CD4-positive, alpha-beta memory T cell (primary cell): Measurements from ENCODE around the gene AP1AR. TPM values are rescaled to one million over a fixed set of nuclear protein-coding genes. Genes with fewer than 3 reads are reported as not detected.

Experiments used
- CTCF ChIA-PET: fragments of 350-600 bp; sonication (Branson Sonifier 250); formaldehyde crosslinking; loops from one replicate; lab custom pipeline; 2021; ENCODE audit warnings: inconsistent platforms; ENCODE audit not compliant: partially characterized antibody; lab: Charles Lee
- POLR2A ChIA-PET: fragments of 350-600 bp; sonication (Branson Sonifier 250); formaldehyde crosslinking; loops from one replicate; lab custom pipeline; 2021; ENCODE audit not compliant: partially characterized antibody; lab: Charles Lee
- DNase-seq, 5 donors: peaks; one replicate each; pipeline versions ENCODE4 v3.0.0 to v3.0.0-alpha.2; 2020 to 2022; ENCODE audit warnings: mixed read lengths in 1 of 5
- H3K27ac ChIP-seq: one replicate; pipeline ENCODE4 v1.7.0; 2013; ENCODE audit warnings: low read depth, low read length
- H3K27me3 ChIP-seq: 2 replicates; pipeline ENCODE4 v1.7.0; 2013; ENCODE audit warnings: mild to moderate bottlenecking, low read length, moderate library complexity; ENCODE audit not compliant: insufficient read depth
- H3K36me3 ChIP-seq: 2 replicates; pipeline ENCODE4 v1.7.0; 2013; ENCODE audit warnings: mild to moderate bottlenecking, low read length, moderate library complexity; ENCODE audit not compliant: insufficient read depth
- H3K4me1 ChIP-seq: 2 replicates; pipeline ENCODE4 v1.7.0; 2013; ENCODE audit warnings: mild to moderate bottlenecking, low read length, moderate library complexity; ENCODE audit not compliant: insufficient read depth
- H3K4me3 ChIP-seq, 2 donors: one replicate each; pipeline ENCODE4 v1.7.0; 2013; ENCODE audit warnings: low read length in 2 of 2, mild to moderate bottlenecking in 1 of 2
- H3K9me3 ChIP-seq, 2 donors: one replicate each; pipeline ENCODE4 v1.7.0; 2013; ENCODE audit warnings: low read length in 2 of 2, control low read depth in 1 of 2; ENCODE audit not compliant: control insufficient read depth in 1 of 2
- H3K27ac Mint-ChIP-seq, 7 donors: one replicate each; pipeline ENCODE4 v1.8.0; 2020 to 2021; ENCODE audit warnings: mixed read lengths in 7 of 7, mild to moderate bottlenecking in 6 of 7, inconsistent platforms in 3 of 7, moderate library complexity in 3 of 7
- H3K27me3 Mint-ChIP-seq, 2 donors: one replicate each; pipeline ENCODE4 v1.8.0; 2020 to 2021; ENCODE audit warnings: mixed read lengths in 2 of 2
- H3K36me3 Mint-ChIP-seq, 2 donors: one replicate each; pipeline ENCODE4 v1.8.0; 2020 to 2021; ENCODE audit warnings: mixed read lengths in 2 of 2, inconsistent platforms in 1 of 2, mild to moderate bottlenecking in 1 of 2
- H3K4me1 Mint-ChIP-seq, 4 donors: one replicate each; pipeline ENCODE4 v1.8.0; 2020 to 2021; ENCODE audit warnings: mixed read lengths in 4 of 4, mild to moderate bottlenecking in 1 of 4
- H3K4me3 Mint-ChIP-seq, 8 donors: one replicate each; pipeline ENCODE4 v1.8.0; 2020 to 2021; ENCODE audit warnings: mixed read lengths in 8 of 8, mild to moderate bottlenecking in 7 of 8, moderate library complexity in 6 of 8, inconsistent platforms in 3 of 8
- H3K9me3 Mint-ChIP-seq, 8 donors: one replicate each; pipeline ENCODE4 v1.8.0; 2020 to 2021; ENCODE audit warnings: mixed read lengths in 8 of 8, mild to moderate bottlenecking in 5 of 8, inconsistent platforms in 3 of 8, moderate library complexity in 1 of 8
- intact Hi-C: fragments of 100-400 bp; cut with micrococcal nuclease; formaldehyde crosslinking; loops from one replicate; pipeline ENCODE4 v1.15.1; 2023
- polyA plus RNA-seq, 2 donors: library from polyadenylated mRNA; unstranded; fragments of 300-500 nt; fragmentation: Illumina TruSeq; gene quantifications; one replicate each; pipeline ENCODE4 v1.2.3, GENCODE V29; 2021
- total RNA-seq, 2 experiments: library from RNA; stranded (reverse); gene quantifications; one replicate each; pipeline ENCODE4 v1.2.3, GENCODE V29; 2021

AP1AR gene
- total and polyA plus RNA-seq, 4 experiments from 2014 or later: 20.3 to 25.3 (median 22.8) TPM

- Mint-ChIP-seq H3K36me3 (peaks cover 13 to 36% of the 10 kb centered on the region in 2 donors), H3K4me1 (peaks cover 53 to 96% (median 71%) of the 10 kb centered on the region in 4 donors), H3K4me3 (peak overlapping the region; percentile 60 to 96 (median 94)), H3K27me3 (no peaks in the 10 kb centered on the region), H3K9me3 (peaks cover 0 to 10% (median 0%) of the 10 kb centered on the region in 8 donors), H3K27ac (peak overlapping the region; percentile 23 to 99 (median 82))
- CTCF ChIA-PET: interaction anchor here (0.8 to 4.9 kb wide), 5 partner anchors 16 to 68 kb away, joined by 3 to 20 read pairs (median 3); no protein-coding TSS in a partner anchor
- H3K4me1 ChIP-seq: peaks cover 83% of the 10 kb centered on the region
- POLR2A ChIA-PET: interaction anchor here (0.9 to 6.1 kb wide), 4 partner anchors 8 to 50 kb away, joined by 3 to 125 read pairs (median 26); partner anchors contain the start of genes ALPK1 and AP1AR
- no peaks in the 10 kb centered on the region for H3K9me3 ChIP-seq
- DNase-seq: no peak
- peak overlapping the region in 1 of 2 donors; percentile 8 for H3K4me3 ChIP-seq
- H3K36me3 ChIP-seq: no peaks in the 10 kb centered on the region
- peak overlapping the region; percentile 16 for H3K27ac ChIP-seq
- intact Hi-C loops: no loop called here
- H3K27me3 ChIP-seq: no peaks in the 10 kb centered on the region
Measured at GRCh38 chr4:112282860-112283667, 51.5 kb downstream of the AP1AR start.

GRCh38 chr4:112284166-112284565 is 52.6 kb downstream of the AP1AR start:
- ChIA-PET POLR2A (interaction anchor here (0.7 to 6.1 kb wide), 6 partner anchors 9 to 138 kb away, joined by 3 to 125 read pairs (median 12); partner anchors contain the start of genes ALPK1, AP1AR and FAM241A), CTCF (interaction anchor here (1.2 to 4.9 kb wide), 7 partner anchors 9 to 70 kb away, joined by 3 to 42 read pairs (median 6); no protein-coding TSS in a partner anchor)
- H3K9me3 ChIP-seq: no peaks in the 10 kb centered on the region
- peaks cover 0 to 10% (median 0%) of the 10 kb centered on the region in 8 donors for H3K9me3 Mint-ChIP-seq
- intact Hi-C loops: loop anchor here (1.0 to 2.0 kb wide), 3 partner anchors 8 to 139 kb away; partner anchors contain the start of gene FAM241A
- H3K4me3 Mint-ChIP-seq: peak overlapping the region; percentile 92 to 98 (median 96)
- peaks cover 12 to 28% of the 10 kb centered on the region in 2 donors for H3K36me3 Mint-ChIP-seq
- H3K4me1 Mint-ChIP-seq: peaks cover 55 to 96% (median 73%) of the 10 kb centered on the region in 4 donors
- peak overlapping the region; percentile 79 for H3K27ac ChIP-seq
- no peaks in the 10 kb centered on the region for H3K27me3 ChIP-seq
- H3K36me3 ChIP-seq: no peaks in the 10 kb centered on the region
- peak in 1 of 5 donors; percentile 14 for DNase-seq
- peaks cover 85% of the 10 kb centered on the region for H3K4me1 ChIP-seq
- H3K27me3 Mint-ChIP-seq: no peaks in the 10 kb centered on the region
- H3K4me3 ChIP-seq: peak overlapping the region; percentile 20 to 94
- H3K27ac Mint-ChIP-seq: peak overlapping the region; percentile 91 to 99 (median 94)

- Mint-ChIP-seq H3K27ac (peak overlapping the region; percentile 91 to 99 (median 94)), H3K27me3 (no peaks in the 10 kb centered on the region), H3K36me3 (peaks cover 12 to 26% of the 10 kb centered on the region in 2 donors), H3K9me3 (peaks cover 0 to 10% (median 0%) of the 10 kb centered on the region in 8 donors), H3K4me3 (peak overlapping the region; percentile 92 to 98 (median 96)), H3K4me1 (peaks cover 58 to 96% (median 75%) of the 10 kb centered on the region in 4 donors)
- intact Hi-C loops: loop anchor here (1.0 to 2.0 kb wide), 6 partner anchors 9 to 352 kb away; partner anchors contain the start of genes AP1AR, FAM241A and LARP7
- CTCF ChIA-PET: interaction anchor here (1.0 to 4.9 kb wide), 9 partner anchors 10 to 71 kb away, joined by 3 to 42 read pairs (median 5); no protein-coding TSS in a partner anchor
- H3K4me3 ChIP-seq: peak overlapping the region; percentile 88 to 94
- peak in 3 of 5 donors; percentile 15 to 22 (median 15) for DNase-seq
- H3K27me3 ChIP-seq: no peaks in the 10 kb centered on the region
- peak overlapping the region; percentile 79 for H3K27ac ChIP-seq
- POLR2A ChIA-PET: interaction anchor here (0.7 to 6.1 kb wide), 9 partner anchors 15 to 138 kb away, joined by 3 to 125 read pairs (median 13); partner anchors contain the start of genes ALPK1, AP1AR and FAM241A
- H3K9me3 ChIP-seq: no peaks in the 10 kb centered on the region
- H3K36me3 ChIP-seq: no peaks in the 10 kb centered on the region
- H3K4me1 ChIP-seq: peaks cover 85% of the 10 kb centered on the region
Measured at GRCh38 chr4:112284662-112285411, 53.2 kb downstream of the AP1AR start.

- DNase-seq: peak; percentile 31 to 52 (median 37)
- peak overlapping the region; percentile 92 to 98 (median 96) for H3K4me3 Mint-ChIP-seq
- Histone ChIP-seq H3K9me3 (no peaks in the 10 kb centered on the region), H3K36me3 (no peaks in the 10 kb centered on the region), H3K4me1 (peaks cover 68% of the 10 kb centered on the region), H3K27me3 (no peaks in the 10 kb centered on the region), H3K27ac (peak overlapping the region; percentile 79), H3K4me3 (peak overlapping the region in 1 of 2 donors; percentile 94)
- peaks cover 0 to 10% (median 0%) of the 10 kb centered on the region in 8 donors for H3K9me3 Mint-ChIP-seq
- peak overlapping the region; percentile 92 to 99 (median 97) for H3K27ac Mint-ChIP-seq
- peaks cover 51 to 75% (median 60%) of the 10 kb centered on the region in 4 donors for H3K4me1 Mint-ChIP-seq
- ChIA-PET CTCF (interaction anchor here (0.8 to 4.9 kb wide), 8 partner anchors 10 to 73 kb away, joined by 4 to 42 read pairs (median 6); partner anchors contain the start of gene ALPK1), POLR2A (interaction anchor here (1.0 to 6.1 kb wide), 12 partner anchors 11 to 350 kb away, joined by 3 to 125 read pairs (median 8); partner anchors contain the start of genes ALPK1, AP1AR, FAM241A and LARP7)
- H3K27me3 Mint-ChIP-seq: no peaks in the 10 kb centered on the region
- intact Hi-C loops: loop anchor here (2.0 kb wide), 1 partner anchor 1475 kb away; no protein-coding TSS in a partner anchor
- peaks cover under 1 to 15% of the 10 kb centered on the region in 2 donors for H3K36me3 Mint-ChIP-seq
Measured at GRCh38 chr4:112287258-112287989, 55.8 kb downstream of the AP1AR start.

GRCh38 chr4:112288455-112288854 is 56.9 kb downstream of the AP1AR start:
- Histone ChIP-seq H3K4me3 (peak overlapping the region in 1 of 2 donors; percentile 17), H3K4me1 (peaks cover 57% of the 10 kb centered on the region), H3K27me3 (no peaks in the 10 kb centered on the region), H3K27ac (peak overlapping the region; percentile 79), H3K9me3 (no peaks in the 10 kb centered on the region), H3K36me3 (no peaks in the 10 kb centered on the region)
- Mint-ChIP-seq H3K27me3 (no peaks in the 10 kb centered on the region), H3K36me3 (peaks cover 0 to 11% of the 10 kb centered on the region in 2 donors), H3K9me3 (peaks cover 0 to 3% (median 0%) of the 10 kb centered on the region in 8 donors), H3K27ac (peak overlapping the region; percentile 85 to 97 (median 94)), H3K4me1 (peaks cover 43 to 65% (median 51%) of the 10 kb centered on the region in 4 donors), H3K4me3 (peak overlapping the region; percentile 18 to 84 (median 68))
- intact Hi-C loops: no loop called here
- ChIA-PET POLR2A (interaction anchor here (1.4 to 6.1 kb wide), 5 partner anchors 12 to 349 kb away, joined by 3 to 125 read pairs (median 5); partner anchors contain the start of genes ALPK1, AP1AR, LARP7 and ZGRF1), CTCF (interaction anchor here (4.3 to 4.9 kb wide), 2 partner anchors 12 to 22 kb away, joined by 20 to 42 read pairs; no protein-coding TSS in a partner anchor)
- DNase-seq: peak; percentile 56 to 76 (median 61)
